Keratinocyte (primary cell): ENCODE data around the gene ASTE1.

Experiments
- CTCF ChIP-seq, 3 experiments: IDR thresholded peaks in 1 of 3; conservative IDR thresholded peaks in 1 of 3; optimal IDR thresholded peaks in 1 of 3; 2 replicates in 2 of 3; 3 replicates in 1 of 3; pipeline versions ENCODE3 to v1.5.1; 2011; ENCODE audit warnings: low read length in 3 of 3, mild to moderate bottlenecking in 3 of 3, moderate library complexity in 2 of 3, control low read depth in 1 of 3, inconsistent platforms in 1 of 3; ENCODE audit not compliant: insufficient read depth in 2 of 3; ENCODE audit errors: extremely low read depth in 1 of 3
- EZH2 ChIP-seq: IDR thresholded peaks from one replicate; pipeline ENCODE4 v1.6.1; 2012; ENCODE audit warnings: inconsistent platforms, mild to moderate bottlenecking, low read length, moderate library complexity

GRCh38 chr3:130971208-130971607 is 55.4 kb downstream of the ASTE1 start:
- TF ChIP-seq CTCF (optimal IDR thresholded peaks at IDR 0.05 in 1 of 3, IDR thresholded peaks at IDR 0.05 in 1 of 3, conservative IDR thresholded peaks at IDR 0.05 in 1 of 3; ENCODE audit: extremely low read depth in 1 of 3, insufficient read depth in 2 of 3, low read length in 3 of 3) (no peak), EZH2 (no peak)
